A673 (cell line): Measurements from ENCODE around the gene DPP7.

Experiments used
- CTCF ChIP-seq: fragments of 300-800, 200-600 bp; sonication (generic); conservative IDR thresholded peaks from 2 replicates; pipeline ENCODE4 v1.5.1; 2017; ENCODE audit warnings: low read depth, mild to moderate bottlenecking, antibody characterized with exemption, low read length, moderate library complexity, mixed read lengths
- EZH2 ChIP-seq: fragments of 200-600 bp; sonication (generic); IDR thresholded peaks from 2 replicates; pipeline ENCODE4 v1.6.1; 2017; ENCODE audit warnings: borderline replicate concordance, low read depth, mild to moderate bottlenecking, mixed read lengths, antibody characterized with exemption, low read length; ENCODE audit not compliant: poor library complexity, severe bottlenecking

GRCh38 chr9:137157618-137158415 is 43.3 kb upstream of the DPP7 start:
- TF ChIP-seq CTCF = no peak
- TF ChIP-seq EZH2 = no peak
